Thoracic aorta (tissue), 2 donors: ENCODE data around the gene BRSK2. TPM values are rescaled to one million over a fixed set of nuclear protein-coding genes. Genes with fewer than 3 reads are reported as not detected.

Source experiments
- ATAC-seq: fragments of 150-250 bp; one replicate; pipeline ENCODE4 v1.8.0; 2017; ENCODE audit warnings: low read depth; ENCODE audit not compliant: insufficient number of reproducible peaks, low FRiP score
- DNase-seq: peaks from one replicate; pipeline ENCODE4 v3.0.0-alpha.2; 2020; ENCODE audit warnings: low spot score
- H3K27ac ChIP-seq, 2 donors: fragments of 200-600 bp; sonication (generic); 1 replicate in 1 of 2; 2 replicates in 1 of 2; pipeline ENCODE4 v1.5.1; 2016; ENCODE audit warnings: mild to moderate bottlenecking in 2 of 2, moderate library complexity in 2 of 2
- H3K27me3 ChIP-seq: fragments of 200-600 bp; sonication (generic); replicated peaks from 2 replicates; pipeline ENCODE4 v1.6.0; 2016; ENCODE audit warnings: mild to moderate bottlenecking; ENCODE audit not compliant: insufficient read depth
- H3K36me3 ChIP-seq: fragments of 200-600 bp; sonication (generic); one replicate; pipeline ENCODE4 v1.5.1; 2016
- H3K4me1 ChIP-seq, 2 donors: fragments of 200-600 bp; sonication (generic); 1 replicate in 1 of 2; 2 replicates in 1 of 2; pipeline versions ENCODE4 v1.5.1 to v1.6.0; 2016; ENCODE audit warnings: low read depth in 2 of 2, mild to moderate bottlenecking in 1 of 2; ENCODE audit not compliant: control insufficient read depth in 1 of 2
- H3K4me3 ChIP-seq: fragments of 200-600 bp; sonication (generic); 2 replicates; pipeline ENCODE4 v1.5.1; 2016; ENCODE audit warnings: mild to moderate bottlenecking
- H3K9me3 ChIP-seq: fragments of 200-600 bp; sonication (generic); 2 replicates; pipeline ENCODE4 v1.5.1; 2016
- CTCF ChIP-seq: fragments of 200-600 bp; sonication (generic); IDR thresholded peaks from one replicate; pipeline ENCODE4 v1.5.1; 2019; ENCODE audit warnings: antibody characterized with exemption
- total RNA-seq, 2 donors: library from RNA; depleted of rRNA; stranded (reverse); fragments of >200 nt; gene quantifications; one replicate each; pipeline versions ENCODE4 v1.1.0 to v1.2.3, GENCODE V29; 2016

Gene BRSK2
- total RNA-seq, 2 donors from 2014 or later = 1.2 TPM; not detected in 1

- Histone ChIP-seq H3K27me3 (no peaks in the 10 kb centered on the region), H3K27ac (peak overlapping the region in 1 of 2 donors; percentile 80), H3K4me1 (peaks cover 0 to 36% of the 10 kb centered on the region in 2 donors), H3K36me3 (peaks cover 9% of the 10 kb centered on the region), H3K9me3 (no peaks in the 10 kb centered on the region), H3K4me3 (no peak overlapping the region)
- ATAC-seq = no peak
- no peak for TF ChIP-seq CTCF
- no peak for DNase-seq
Observed at GRCh38 chr11:1461826-1462697, 72.3 kb downstream of the BRSK2 start.

- no peak for TF ChIP-seq CTCF
- H3K4me1 ChIP-seq = peaks cover 0 to 37% of the 10 kb centered on the region in 2 donors
- peaks cover 9% of the 10 kb centered on the region for H3K36me3 ChIP-seq
- H3K9me3 ChIP-seq = no peaks in the 10 kb centered on the region
- ATAC-seq (no peak), DNase-seq (no peak)
- no peak overlapping the region for H3K4me3 ChIP-seq
- no peak overlapping the region for H3K27ac ChIP-seq
- H3K27me3 ChIP-seq = no peaks in the 10 kb centered on the region
Observed at GRCh38 chr11:1462698-1462975, 72.9 kb downstream of the BRSK2 start.

- no peak overlapping the region for H3K4me3 ChIP-seq
- no peak for TF ChIP-seq CTCF
- no peak for ATAC-seq
- H3K4me1 ChIP-seq = peaks cover 0 to 40% of the 10 kb centered on the region in 2 donors
- DNase-seq = no peak
- no peaks in the 10 kb centered on the region for H3K9me3 ChIP-seq
- peaks cover 9% of the 10 kb centered on the region for H3K36me3 ChIP-seq
- no peak overlapping the region for H3K27ac ChIP-seq
- no peaks in the 10 kb centered on the region for H3K27me3 ChIP-seq
Observed at GRCh38 chr11:1463056-1463455, 73.3 kb downstream of the BRSK2 start.

- Histone ChIP-seq H3K4me1 (peaks cover 0 to 16% of the 10 kb centered on the region in 2 donors), H3K36me3 (peaks cover 39% of the 10 kb centered on the region), H3K9me3 (no peaks in the 10 kb centered on the region), H3K4me3 (no peak overlapping the region), H3K27me3 (no peaks in the 10 kb centered on the region), H3K27ac (no peak overlapping the region)
- DNase-seq (no peak), ATAC-seq (no peak)
- no peak for TF ChIP-seq CTCF
Observed at GRCh38 chr11:1466784-1467183, 77.0 kb downstream of the BRSK2 start.

- ATAC-seq (no peak), DNase-seq (no peak)
- H3K4me1 ChIP-seq = peaks cover 0 to 16% of the 10 kb centered on the region in 2 donors
- H3K36me3 ChIP-seq = peaks cover 39% of the 10 kb centered on the region
- H3K27ac ChIP-seq = no peak overlapping the region
- no peak for TF ChIP-seq CTCF
- no peaks in the 10 kb centered on the region for H3K9me3 ChIP-seq
- H3K4me3 ChIP-seq = no peak overlapping the region
- H3K27me3 ChIP-seq = no peaks in the 10 kb centered on the region
Observed at GRCh38 chr11:1467270-1467669, 77.5 kb downstream of the BRSK2 start.
